ENCODE data around the gene R3HDM2.

DNA sequence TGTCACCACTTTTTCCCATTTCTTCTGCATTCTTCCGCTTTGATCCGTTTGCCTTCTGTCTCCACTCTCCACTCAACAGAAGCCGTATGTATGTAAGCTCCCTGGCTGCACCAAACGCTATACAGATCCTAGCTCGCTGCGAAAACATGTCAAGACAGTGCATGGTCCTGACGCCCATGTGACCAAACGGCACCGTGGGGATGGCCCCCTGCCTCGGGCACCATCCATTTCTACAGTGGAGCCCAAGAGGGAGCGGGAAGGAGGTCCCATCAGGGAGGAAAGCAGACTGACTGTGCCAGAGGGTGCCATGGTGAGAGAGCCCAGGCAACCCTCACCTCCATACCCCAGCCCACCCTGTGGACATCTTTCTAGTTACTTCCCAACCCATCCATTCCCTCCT, 37.1 kb upstream of the R3HDM2 start:
- TF ChIP-seq CTCF (IDR thresholded peaks at IDR 0.05) (no peak), EZH2 (IDR thresholded peaks at IDR 0.05; ENCODE audit: borderline replicate concordance, insufficient read depth, low read depth, low read length, poor library complexity, severe bottlenecking) (no peak)

All from B cell (primary cell).